WERI-Rb-1 (cell line): ENCODE data around the gene CXCL13.

Experiments used
- DNase-seq: peaks from one replicate; pipeline ENCODE4 v3.0.0-alpha.2; 2020
- H3K27ac ChIP-seq: fragments of 250-450 bp; sonication (Bioruptor Pico); 2 replicates; pipeline ENCODE4 v1.5.1; 2020; ENCODE audit warnings: mild to moderate bottlenecking, moderate library complexity
- H3K27me3 ChIP-seq: fragments of 250-450 bp; sonication (Bioruptor Pico); 2 replicates; pipeline ENCODE4 v1.5.1; 2021; ENCODE audit warnings: mild to moderate bottlenecking, low read depth, moderate library complexity; ENCODE audit not compliant: insufficient read depth, severe bottlenecking
- H3K36me3 ChIP-seq: fragments of 250-450 bp; sonication (Bioruptor Pico); 2 replicates; pipeline ENCODE4 v1.5.1; 2020; ENCODE audit warnings: mild to moderate bottlenecking, moderate library complexity
- H3K4me3 ChIP-seq: 2 replicates; pipeline ENCODE4 v1.5.1; 2011; ENCODE audit warnings: low read depth, mild to moderate bottlenecking, control low read depth, low read length
- H3K9me3 ChIP-seq: fragments of 250-450 bp; sonication (Bioruptor Pico); 2 replicates; pipeline ENCODE4 v1.5.1; 2021; ENCODE audit warnings: mild to moderate bottlenecking, moderate library complexity; ENCODE audit not compliant: severe bottlenecking
- CTCF ChIP-seq: IDR thresholded peaks from 2 replicates; pipeline ENCODE4 v1.5.1; 2011; ENCODE audit warnings: low read depth, mild to moderate bottlenecking, control low read depth, inconsistent platforms, low read length

CXCL13 gene

GRCh38 chr4:77617203-77617602, 11.6 kb downstream of the CXCL13 start:
- Histone ChIP-seq H3K9me3 (no peaks in the 10 kb centered on the region), H3K27ac (no peak overlapping the region), H3K4me3 (no peak overlapping the region), H3K36me3 (no peaks in the 10 kb centered on the region), H3K27me3 (no peaks in the 10 kb centered on the region)
- no peak for DNase-seq
- no peak for TF ChIP-seq CTCF

- Histone ChIP-seq H3K36me3 (no peaks in the 10 kb centered on the region), H3K9me3 (no peaks in the 10 kb centered on the region), H3K27ac (no peak overlapping the region), H3K4me3 (no peak overlapping the region), H3K27me3 (no peaks in the 10 kb centered on the region)
- peak; percentile 82 for TF ChIP-seq CTCF
- DNase-seq = peak; percentile 70
These were observed 13.0 kb downstream of the CXCL13 start for GRCh38 chr4:77618383-77619241.

GRCh38 chr4:77619408-77619807, 13.8 kb downstream of the CXCL13 start:
- Histone ChIP-seq H3K9me3 (no peaks in the 10 kb centered on the region), H3K27me3 (no peaks in the 10 kb centered on the region), H3K27ac (no peak overlapping the region), H3K4me3 (no peak overlapping the region), H3K36me3 (no peaks in the 10 kb centered on the region)
- no peak for DNase-seq
- no peak for TF ChIP-seq CTCF

- H3K27ac ChIP-seq = no peak overlapping the region
- TF ChIP-seq CTCF = no peak
- no peak overlapping the region for H3K4me3 ChIP-seq
- H3K9me3 ChIP-seq = no peaks in the 10 kb centered on the region
- DNase-seq = no peak
- no peaks in the 10 kb centered on the region for H3K36me3 ChIP-seq
- no peaks in the 10 kb centered on the region for H3K27me3 ChIP-seq
These were observed 15.6 kb downstream of the CXCL13 start for GRCh38 chr4:77621254-77621653.

- Histone ChIP-seq H3K27me3 (no peaks in the 10 kb centered on the region), H3K36me3 (no peaks in the 10 kb centered on the region), H3K27ac (no peak overlapping the region), H3K9me3 (no peaks in the 10 kb centered on the region), H3K4me3 (no peak overlapping the region)
- TF ChIP-seq CTCF = no peak
- DNase-seq = no peak
These were observed 17.5 kb downstream of the CXCL13 start for GRCh38 chr4:77623091-77623490.

- TF ChIP-seq CTCF = no peak
- H3K27me3 ChIP-seq = no peaks in the 10 kb centered on the region
These were observed 18.6 kb downstream of the CXCL13 start for GRCh38 chr4:77624213-77624612.

More at GRCh38 chr4:77624213-77624612, 18.6 kb downstream of the CXCL13 start:
- no peaks in the 10 kb centered on the region for H3K9me3 ChIP-seq
- no peaks in the 10 kb centered on the region for H3K36me3 ChIP-seq
- peak; percentile 12 for DNase-seq
- H3K27ac ChIP-seq = no peak overlapping the region
- no peak overlapping the region for H3K4me3 ChIP-seq
